ENCODE measurements around the gene CHST9. TPM values are rescaled to one million over a fixed set of nuclear protein-coding genes. Genes with fewer than 3 reads are reported as not detected.
"Not testable (repeated sequence)": the region's sequence is repeated elsewhere in the genome, so short reads cannot be mapped to it uniquely, and the experiment has no call there.

Gene CHST9
- total RNA-seq = not detected

- no peaks in the 10 kb centered on the region for H3K4me1 Mint-ChIP-seq
- no peaks in the 10 kb centered on the region for H3K36me3 Mint-ChIP-seq (ENCODE audit: low read depth)
- peaks cover 6% of the 10 kb centered on the region for H3K9me3 Mint-ChIP-seq
- no peak within 1 kb of the TSS for H3K4me3 Mint-ChIP-seq
- H3K27ac Mint-ChIP-seq = no peak within 1 kb of the TSS
- peaks cover 16% of the 10 kb centered on the region for H3K27me3 Mint-ChIP-seq
- ATAC-seq (replicated peaks) = no peak
Observed at GRCh38 chr18:27185025-27185763, at the start of gene CHST9. CHST9 (minus strand) TSS chr18:27185308; CDS start chr18:27142809, 42,499 bp downstream.

GRCh38 chr18:27232355-27232754 is 47.2 kb upstream of the CHST9 start:
- H3K27ac Mint-ChIP-seq; H3K4me1 Mint-ChIP-seq; H3K4me3 Mint-ChIP-seq; ATAC-seq (replicated peaks); H3K27me3 Mint-ChIP-seq; H3K36me3 Mint-ChIP-seq (ENCODE audit: low read depth): not testable (repeated sequence)
- peaks cover 10% of the 10 kb centered on the region for H3K9me3 Mint-ChIP-seq

GRCh38 chr18:27231671-27232070 is 46.6 kb upstream of the CHST9 start:
- peaks cover 10% of the 10 kb centered on the region for H3K9me3 Mint-ChIP-seq
- not testable (repeated sequence) for H3K4me1 Mint-ChIP-seq; ATAC-seq (replicated peaks); H3K36me3 Mint-ChIP-seq (ENCODE audit: low read depth); H3K27me3 Mint-ChIP-seq; H3K27ac Mint-ChIP-seq; H3K4me3 Mint-ChIP-seq

- H3K36me3 Mint-ChIP-seq (ENCODE audit: low read depth); H3K27me3 Mint-ChIP-seq; H3K4me1 Mint-ChIP-seq; ATAC-seq (replicated peaks); H3K4me3 Mint-ChIP-seq; H3K27ac Mint-ChIP-seq: not testable (repeated sequence)
- H3K9me3 Mint-ChIP-seq = peaks cover 11% of the 10 kb centered on the region
Observed at GRCh38 chr18:27231221-27231620, 46.1 kb upstream of the CHST9 start.

GRCh38 chr18:27227721-27228120 is 42.6 kb upstream of the CHST9 start:
- Mint-ChIP-seq H3K4me1 (no peaks in the 10 kb centered on the region), H3K36me3 (ENCODE audit: low read depth) (no peaks in the 10 kb centered on the region), H3K27me3 (no peaks in the 10 kb centered on the region), H3K4me3 (no peak overlapping the region), H3K9me3 (peaks cover 13% of the 10 kb centered on the region), H3K27ac (no peak overlapping the region)
- ATAC-seq (replicated peaks) = no peak

- peaks cover 13% of the 10 kb centered on the region for H3K9me3 Mint-ChIP-seq
- no peaks in the 10 kb centered on the region for H3K4me1 Mint-ChIP-seq
- H3K27ac Mint-ChIP-seq = no peak overlapping the region
- H3K27me3 Mint-ChIP-seq = no peaks in the 10 kb centered on the region
- no peak for ATAC-seq (replicated peaks)
- H3K4me3 Mint-ChIP-seq = no peak overlapping the region
- H3K36me3 Mint-ChIP-seq (ENCODE audit: low read depth) = no peaks in the 10 kb centered on the region
Observed at GRCh38 chr18:27226556-27227075, 41.5 kb upstream of the CHST9 start.

- H3K27ac Mint-ChIP-seq = no peak overlapping the region
- H3K4me3 Mint-ChIP-seq = no peak overlapping the region
- H3K36me3 Mint-ChIP-seq (ENCODE audit: low read depth) = no peaks in the 10 kb centered on the region
- H3K4me1 Mint-ChIP-seq = no peaks in the 10 kb centered on the region
- no peak for ATAC-seq (replicated peaks)
- H3K9me3 Mint-ChIP-seq = peaks cover 10% of the 10 kb centered on the region
- H3K27me3 Mint-ChIP-seq = no peaks in the 10 kb centered on the region
Observed at GRCh38 chr18:27225947-27226481, 40.9 kb upstream of the CHST9 start.

GRCh38 chr18:27223526-27224291 is 38.6 kb upstream of the CHST9 start:
- Mint-ChIP-seq H3K27me3 (no peaks in the 10 kb centered on the region), H3K27ac (no peak overlapping the region), H3K9me3 (peaks cover 10% of the 10 kb centered on the region), H3K36me3 (ENCODE audit: low read depth) (no peaks in the 10 kb centered on the region), H3K4me3 (no peak overlapping the region), H3K4me1 (no peaks in the 10 kb centered on the region)
- ATAC-seq (replicated peaks) = no peak

GRCh38 chr18:27214831-27215230 is 29.7 kb upstream of the CHST9 start:
- no peak overlapping the region for H3K27ac Mint-ChIP-seq
- peaks cover 24% of the 10 kb centered on the region for H3K9me3 Mint-ChIP-seq
- no peaks in the 10 kb centered on the region for H3K27me3 Mint-ChIP-seq
- H3K4me3 Mint-ChIP-seq = no peak overlapping the region
- no peaks in the 10 kb centered on the region for H3K36me3 Mint-ChIP-seq (ENCODE audit: low read depth)
- no peaks in the 10 kb centered on the region for H3K4me1 Mint-ChIP-seq
- no peak for ATAC-seq (replicated peaks)

- Mint-ChIP-seq H3K4me1 (no peaks in the 10 kb centered on the region), H3K36me3 (ENCODE audit: low read depth) (no peaks in the 10 kb centered on the region), H3K9me3 (peaks cover 24% of the 10 kb centered on the region), H3K4me3 (no peak overlapping the region), H3K27me3 (no peaks in the 10 kb centered on the region), H3K27ac (no peak overlapping the region)
- no peak for ATAC-seq (replicated peaks)
Observed at GRCh38 chr18:27213123-27213717, 28.1 kb upstream of the CHST9 start.

GRCh38 chr18:27211569-27211968 is 26.5 kb upstream of the CHST9 start:
- Mint-ChIP-seq H3K4me3 (no peak overlapping the region), H3K27me3 (no peaks in the 10 kb centered on the region), H3K27ac (no peak overlapping the region), H3K36me3 (ENCODE audit: low read depth) (no peaks in the 10 kb centered on the region), H3K4me1 (no peaks in the 10 kb centered on the region), H3K9me3 (peaks cover 24% of the 10 kb centered on the region)
- no peak for ATAC-seq (replicated peaks)

GRCh38 chr18:27206411-27206810 is 21.3 kb upstream of the CHST9 start:
- H3K4me1 Mint-ChIP-seq = no peaks in the 10 kb centered on the region
- H3K27me3 Mint-ChIP-seq = no peaks in the 10 kb centered on the region
- no peak for ATAC-seq (replicated peaks)
- no peaks in the 10 kb centered on the region for H3K36me3 Mint-ChIP-seq (ENCODE audit: low read depth)
- no peak overlapping the region for H3K4me3 Mint-ChIP-seq
- peaks cover 16% of the 10 kb centered on the region for H3K9me3 Mint-ChIP-seq
- H3K27ac Mint-ChIP-seq = no peak overlapping the region

GRCh38 chr18:27202741-27203140 is 17.6 kb upstream of the CHST9 start:
- Mint-ChIP-seq H3K36me3 (ENCODE audit: low read depth) (no peaks in the 10 kb centered on the region), H3K9me3 (peaks cover 14% of the 10 kb centered on the region), H3K4me3 (no peak overlapping the region), H3K27ac (no peak overlapping the region), H3K4me1 (no peaks in the 10 kb centered on the region), H3K27me3 (no peaks in the 10 kb centered on the region)
- ATAC-seq (replicated peaks) = no peak

- no peak for ATAC-seq (replicated peaks)
- no peaks in the 10 kb centered on the region for H3K27me3 Mint-ChIP-seq
- peaks cover 8% of the 10 kb centered on the region for H3K9me3 Mint-ChIP-seq
- H3K4me3 Mint-ChIP-seq = no peak overlapping the region
- no peaks in the 10 kb centered on the region for H3K36me3 Mint-ChIP-seq (ENCODE audit: low read depth)
- H3K27ac Mint-ChIP-seq = no peak overlapping the region
- H3K4me1 Mint-ChIP-seq = no peaks in the 10 kb centered on the region
Observed at GRCh38 chr18:27198036-27198435, 12.9 kb upstream of the CHST9 start.
